Uterine smooth muscle cell (primary cell): ENCODE data around the gene RBM4B. TPM values are rescaled to one million over a fixed set of nuclear protein-coding genes. Genes with fewer than 3 reads are reported as not detected.

Experiments used
- total RNA-seq: library from RNA; depleted of rRNA; stranded (reverse); fragments of >200 nt; gene quantifications from 2 replicates; pipeline ENCODE4 v1.2.3, GENCODE V29; 2014

Gene RBM4B
- 21.4 and 22.9 TPM in 2 replicates for total RNA-seq

DNA sequence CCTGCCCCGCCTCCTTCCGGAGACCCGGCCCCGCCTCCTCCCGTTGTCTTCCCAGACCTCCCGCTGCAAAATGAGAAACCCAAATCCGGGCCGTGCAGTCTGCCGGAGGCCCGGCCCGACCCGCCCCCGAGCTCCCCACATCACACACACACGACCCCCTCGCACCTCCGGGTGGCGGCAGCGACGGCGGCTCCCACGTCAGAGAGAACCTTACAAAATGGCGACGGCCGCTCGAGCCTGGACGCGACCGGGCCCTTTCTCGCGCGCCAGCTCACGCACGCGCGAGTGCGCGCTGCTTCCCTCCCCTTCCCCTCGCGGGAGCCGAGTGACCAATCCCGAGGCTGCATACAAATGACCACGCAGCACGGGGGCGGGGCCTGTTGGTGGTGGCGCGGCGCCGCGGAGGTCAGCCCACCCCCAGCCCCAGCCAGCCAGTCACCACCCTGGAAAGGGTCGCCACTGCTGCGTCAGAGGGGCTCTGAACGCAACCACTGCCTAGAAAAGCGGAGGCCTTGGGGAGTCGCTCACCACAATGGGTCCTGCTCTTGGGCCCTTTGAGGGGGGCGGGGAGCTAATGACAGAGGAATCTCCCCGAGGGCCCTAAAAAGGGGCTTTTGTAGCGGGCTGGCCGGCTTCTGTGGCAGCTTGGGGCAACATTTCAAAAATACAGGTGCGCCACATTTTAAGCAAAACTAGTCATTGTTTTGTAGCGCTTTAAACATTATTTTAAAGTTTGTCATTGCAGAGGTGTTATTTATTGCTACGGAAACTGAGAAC lies at the start of gene RBM4B:
TSS of gene RBM4B (minus strand) at position 289 of the 777 bp plus-strand sequence. CDS start 808 bp downstream, outside the sequence.

DNA sequence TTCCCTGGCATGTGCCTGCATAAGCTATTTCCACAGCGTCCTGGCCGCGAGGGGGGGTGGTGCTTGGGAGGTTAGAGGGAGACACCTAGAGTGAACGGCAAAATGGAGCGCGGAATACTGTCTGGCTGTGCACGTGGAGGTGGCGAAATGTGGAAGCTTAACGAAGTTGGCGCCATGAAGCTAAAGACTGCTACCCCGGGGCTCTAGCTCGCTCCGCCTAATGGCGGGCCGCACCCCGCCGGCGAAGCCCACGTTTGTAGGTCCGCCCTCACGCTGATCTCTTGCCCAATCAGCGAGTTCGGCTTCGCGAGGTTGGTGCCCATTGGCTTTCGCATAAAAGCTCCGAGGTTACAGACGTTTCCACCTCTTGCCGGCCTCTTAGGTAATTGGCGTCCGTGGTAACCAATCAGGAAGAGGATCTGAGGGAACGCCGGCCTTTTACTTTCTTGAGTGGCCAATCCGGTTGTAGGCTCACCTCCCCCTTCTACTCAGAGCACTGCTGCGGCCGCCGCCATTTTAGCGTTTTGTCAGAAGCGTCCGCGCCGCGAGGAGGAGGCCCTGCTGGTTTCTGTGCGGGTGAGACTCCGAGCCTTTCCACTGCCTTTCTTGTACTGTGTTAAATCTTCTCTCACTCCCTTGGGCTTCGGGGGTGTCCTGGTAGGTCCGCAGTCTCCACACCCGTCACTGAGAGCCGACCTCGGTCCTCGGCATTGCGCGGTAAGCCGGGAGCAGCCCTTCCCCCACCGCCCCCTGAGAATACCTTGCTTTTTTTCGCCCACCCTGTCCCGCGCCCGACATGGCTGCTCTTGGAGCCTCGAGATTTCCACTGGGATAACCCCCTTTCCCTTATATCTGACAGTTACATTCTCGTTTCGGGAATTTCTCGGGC lies 39.3 kb downstream of the RBM4B start, which contains the start of gene RBM4:
TSS of gene RBM4 (plus strand) at position 527 of the 889 bp plus-strand sequence. CDS start 1,009 bp downstream, outside the sequence.

GRCh38 chr11:66616379-66617154 lies 61.1 kb downstream of the RBM4B start, which contains the start of gene RBM14:
Gene RBM14, plus strand, starts transcription at chr11:66616630. Its CDS starts 91 bp downstream, at chr11:66616721.

Other genes starting within 250 kb of the RBM4B start
- gene MRPL11, start 239.0 kb downstream of the RBM4B start, total RNA-seq: 49.9 and 55.0 TPM in 2 replicates
- 14.7 and 19.4 TPM in 2 replicates for gene PELI3, start 211.0 kb downstream of the RBM4B start, total RNA-seq
- 50.4 and 56.9 TPM in 2 replicates for gene DPP3, start 197.5 kb downstream of the RBM4B start, total RNA-seq
- 29.2 and 32.6 TPM in 2 replicates for gene BBS1, start 167.3 kb downstream of the RBM4B start, total RNA-seq
- 11.4 and 15.9 TPM in 2 replicates for gene ZDHHC24, start 131.8 kb downstream of the RBM4B start, total RNA-seq
- gene ACTN3, start 131.0 kb downstream of the RBM4B start, total RNA-seq: under 0.01 TPM in 1 of 2 replicates, not detected in the other
- 5.9 and 20.6 TPM in 2 replicates for gene CTSF, start 109.3 kb downstream of the RBM4B start, total RNA-seq
- 0.11 and 0.25 TPM in 2 replicates for gene CCDC87, start 84.8 kb downstream of the RBM4B start, total RNA-seq
- 40.1 and 43.2 TPM in 2 replicates for gene CCS, start 84.7 kb downstream of the RBM4B start, total RNA-seq
- 37.2 and 37.4 TPM in 2 replicates for gene RBM14, start 61.3 kb downstream of the RBM4B start, total RNA-seq
- gene RBM4, start 39.2 kb downstream of the RBM4B start, total RNA-seq: 73.6 and 83.8 TPM in 2 replicates
- gene SPTBN2, start 51.3 kb upstream of the RBM4B start, total RNA-seq: 4.4 and 5.6 TPM in 2 replicates
- gene RCE1, start 165.6 kb upstream of the RBM4B start, total RNA-seq: 14.9 and 17.2 TPM in 2 replicates
- gene LRFN4, start 179.2 kb upstream of the RBM4B start, total RNA-seq: 23.6 TPM in 2 replicates